IMR-90 (cell line): ENCODE results near the gene ZBTB46. TPM values are rescaled to one million over a fixed set of nuclear protein-coding genes. Genes with fewer than 3 reads are reported as not detected.
A peak's percentile ranks its signal among the peaks of the same experiment; 100 is the strongest.
"Not testable (repeated sequence)": the region's sequence is repeated elsewhere in the genome, so short reads cannot be mapped to it uniquely, and the experiment has no call there.

ENCODE experiments used
- ATAC-seq: fragments of 200-7000 bp; cut with Tn5 transposase; 2 replicates; pipeline ENCODE4 v1.9.1; 2020; ENCODE audit warnings: low read depth, mild to moderate bottlenecking, moderate library complexity
- BruUV-seq: library from RNA; stranded (reverse); fragments of 400-500 nt; replicated peaks from 2 replicates; lab custom pipeline; 2021; lab: Mats Ljungman, UMichigan
- CTCF ChIA-PET: fragments of 300-600 bp; formaldehyde crosslinking; extraction: SDS; loops from one replicate; lab custom pipeline; 2021; ENCODE audit warnings: antibody characterized with exemption; lab: Yijun Ruan, JAX
- POLR2A ChIA-PET: fragments of 300-600 bp; sonication (Branson Sonifier 250); formaldehyde crosslinking; loops from one replicate; lab custom pipeline; 2022; ENCODE audit warnings: antibody characterized with exemption; ENCODE audit not compliant: unreplicated experiment; lab: Charles Lee
- DNase-seq: peaks from one replicate; pipeline ENCODE4 v3.0.0; 2013
- H2AFZ ChIP-seq: replicated peaks from 2 replicates; pipeline ENCODE3; 2013; ENCODE audit warnings: low read length, mild to moderate bottlenecking; ENCODE audit not compliant: poor library complexity
- H2AK5ac ChIP-seq: 2 replicates; pipeline ENCODE4 v1.6.1; 2013; ENCODE audit warnings: low read depth, low read length, inconsistent platforms
- H2AK9ac ChIP-seq: replicated peaks from 2 replicates; pipeline ENCODE3; 2013; ENCODE audit warnings: mild to moderate bottlenecking, low read depth, low read length, moderate library complexity; ENCODE audit not compliant: poor library complexity
- H2BK120ac ChIP-seq: 2 replicates; pipeline ENCODE4 v1.6.1; 2013; ENCODE audit warnings: low read depth, low read length, inconsistent platforms
- H2BK15ac ChIP-seq: 3 replicates; pipeline ENCODE4 v1.6.1; 2013; ENCODE audit warnings: low read depth, low read length, inconsistent platforms
- H2BK20ac ChIP-seq: 2 replicates; pipeline ENCODE4 v1.6.1; 2013; ENCODE audit warnings: low read depth, mild to moderate bottlenecking, inconsistent platforms, low read length, moderate library complexity
- H2BK5ac ChIP-seq: 2 replicates; pipeline ENCODE4 v1.6.1; 2013; ENCODE audit warnings: mild to moderate bottlenecking, low read depth, low read length, inconsistent platforms; ENCODE audit not compliant: poor library complexity, severe bottlenecking
- H3K14ac ChIP-seq: replicated peaks from 2 replicates; pipeline ENCODE4 v1.6.1; 2013; ENCODE audit warnings: low read depth, low read length, inconsistent platforms
- H3K18ac ChIP-seq: 2 replicates; pipeline ENCODE4 v1.6.1; 2013; ENCODE audit warnings: low read depth, low read length, control low read depth
- H3K23ac ChIP-seq: 2 replicates; pipeline ENCODE4 v1.6.1; 2013; ENCODE audit warnings: low read depth, low read length, inconsistent platforms
- H3K27ac ChIP-seq: 2 replicates; pipeline ENCODE4 v1.5.1; 2013; ENCODE audit warnings: mild to moderate bottlenecking, control low read depth, low read length; ENCODE audit not compliant: insufficient read depth
- H3K27me3 ChIP-seq: 2 replicates; pipeline ENCODE4 v1.6.1; 2013; ENCODE audit warnings: low read length; ENCODE audit not compliant: control insufficient read depth, insufficient read depth
- H3K36me3 ChIP-seq: 2 replicates; pipeline ENCODE4 v1.6.1; 2013; ENCODE audit warnings: low read length, mixed read lengths; ENCODE audit not compliant: control insufficient read depth, insufficient read depth
- H3K4ac ChIP-seq: 2 replicates; pipeline ENCODE4 v1.6.1; 2013; ENCODE audit warnings: low read depth, low read length, inconsistent platforms
- H3K4me1 ChIP-seq: 2 replicates; pipeline ENCODE4 v1.6.1; 2013; ENCODE audit warnings: low read length, mixed read lengths; ENCODE audit not compliant: control insufficient read depth, insufficient read depth
- H3K4me2 ChIP-seq: 2 replicates; pipeline ENCODE4 v1.6.1; 2013; ENCODE audit warnings: low read depth, mild to moderate bottlenecking, control low read depth, low read length, moderate library complexity
- H3K4me3 ChIP-seq: 2 replicates; pipeline ENCODE4 v1.5.1; 2013; ENCODE audit warnings: low read depth, mild to moderate bottlenecking, control low read depth, low read length, moderate library complexity; ENCODE audit not compliant: insufficient read depth
- H3K56ac ChIP-seq: 2 replicates; pipeline ENCODE4 v1.6.1; 2013; ENCODE audit warnings: low read length, inconsistent platforms; ENCODE audit not compliant: insufficient read depth; ENCODE audit errors: extremely low read depth
- H3K79me1 ChIP-seq, 2 experiments: 2 replicates each; pipeline ENCODE4 v1.6.1; 2013; ENCODE audit warnings: low read length in 2 of 2, inconsistent platforms in 1 of 2, low read depth in 1 of 2
- H3K9ac ChIP-seq: 2 replicates; pipeline ENCODE4 v1.6.1; 2013; ENCODE audit warnings: low read depth, low read length, control low read depth
- H3K9me1 ChIP-seq: 2 replicates; pipeline ENCODE4 v1.6.1; 2013; ENCODE audit warnings: low read length, inconsistent platforms; ENCODE audit not compliant: insufficient read depth
- H3K9me3 ChIP-seq: 2 replicates; pipeline ENCODE4 v1.6.1; 2013; ENCODE audit warnings: low read length; ENCODE audit not compliant: control insufficient read depth, insufficient read depth
- H4K20me1 ChIP-seq: 2 replicates; pipeline ENCODE4 v1.6.1; 2013; ENCODE audit warnings: low read length, inconsistent platforms; ENCODE audit not compliant: insufficient read depth
- H4K5ac ChIP-seq: 2 replicates; pipeline ENCODE4 v1.6.1; 2013; ENCODE audit warnings: mild to moderate bottlenecking, low read depth, low read length, control low read depth
- H4K8ac ChIP-seq, 2 experiments: 2 replicates each; pipeline ENCODE4 v1.6.1; 2013; ENCODE audit warnings: low read depth in 2 of 2, low read length in 2 of 2, control low read depth in 1 of 2, inconsistent platforms in 1 of 2
- H4K91ac ChIP-seq: 2 replicates; pipeline ENCODE4 v1.6.1; 2013; ENCODE audit warnings: low read depth, low read length, inconsistent platforms; ENCODE audit not compliant: insufficient read depth
- BHLHE40 ChIP-seq: fragments of 150-350 bp; IDR thresholded peaks from 2 replicates; pipeline ENCODE4 v1.6.1; 2016; ENCODE audit warnings: mild to moderate bottlenecking, low read depth, low read length
- CEBPB ChIP-seq: IDR thresholded peaks from 2 replicates; pipeline ENCODE4 v1.6.1; 2012; ENCODE audit warnings: low read depth, low read length, improper control_type of control experiment
- FOS ChIP-seq: fragments of 150-350 bp; IDR thresholded peaks from 2 replicates; pipeline ENCODE4 v1.6.1; 2016; ENCODE audit warnings: low read depth, low read length
- USF2 ChIP-seq: fragments of 150-350 bp; IDR thresholded peaks from 2 replicates; pipeline ENCODE4 v1.6.1; 2017; ENCODE audit warnings: mild to moderate bottlenecking, antibody characterized with exemption, low read length, low read depth
- WGBS, 2 experiments: methylation state at CpG; one replicate each; pipeline versions ENCODE4 v1.1.5 to v1.1.7; 2013; ENCODE audit warnings: missing lambda C conversion rate in 2 of 2; ENCODE audit not compliant: insufficient read length in 1 of 2; ENCODE audit errors: extremely low coverage in 2 of 2; 5-methylcytosine and 5-hydroxymethylcytosine counted together
- dilution Hi-C: fragments of 300-500 bp; cut with HindIII; formaldehyde crosslinking; loops from one replicate; pipeline ENCODE4 v1.14.3; 2018; ENCODE audit warnings: low sequenced_read_pairs; ENCODE audit not compliant: unreplicated experiment
- in situ Hi-C: fragments of 300-500 bp; cut with MboI; formaldehyde crosslinking; loops from 3 replicates; pipeline ENCODE4 v1.14.3; 2019; ENCODE audit warnings: low sequenced_read_pairs, inconsistent platforms, mixed read lengths
- intact Hi-C: fragments of 100-400 bp; cut with micrococcal nuclease; formaldehyde crosslinking; loops from 2 replicates; pipeline ENCODE4 v1.10.0; 2022
- polyA plus RNA-seq, 3 experiments: library from polyadenylated mRNA; depleted of rRNA; stranded (reverse); fragments of >200 nt; gene quantifications; 2 replicates each; pipeline ENCODE4 v1.2.3, GENCODE V29; 2012; ENCODE audit warnings: low replicate concordance in 1 of 3
- total RNA-seq: library from RNA; depleted of rRNA; stranded (reverse); fragments of >200 nt; gene quantifications from 2 replicates; pipeline ENCODE4 v1.2.3, GENCODE V29; 2012

Gene ZBTB46
- total and polyA plus RNA-seq, 2 of the 4 experiments (the other 2 are of a cell fraction): 4.2 to 14.9 TPM

- H3K9me3 ChIP-seq, H3K56ac ChIP-seq, H3K4me1 ChIP-seq, H4K5ac ChIP-seq, H3K4ac ChIP-seq, H3K23ac ChIP-seq, H2BK5ac ChIP-seq, H3K9ac ChIP-seq, dilution Hi-C loops, intact Hi-C loops, H3K4me3 ChIP-seq, H3K27me3 ChIP-seq, H2BK20ac ChIP-seq, H3K9me1 ChIP-seq, H2AK9ac ChIP-seq, CTCF ChIA-PET, H3K14ac ChIP-seq, POLR2A ChIA-PET, H3K27ac ChIP-seq, H2AFZ ChIP-seq, H4K8ac ChIP-seq, H2BK15ac ChIP-seq, H4K91ac ChIP-seq, BruUV-seq, in situ Hi-C loops, H3K4me2 ChIP-seq, H3K18ac ChIP-seq, H2AK5ac ChIP-seq, H2BK120ac ChIP-seq: not testable (repeated sequence)
- no CpG with 5 or more reads among the region's 5 CpGs for WGBS, 2 experiments
- peak; percentile 64 for DNase-seq
- TF ChIP-seq USF2 (peak; percentile 63; the same call in 1 of the 2 replicates), CEBPB (peak; percentile 28; the same call in 1 of the 2 replicates), BHLHE40 (peak; percentile 36; the same call in 1 of the 2 replicates), FOS (peak; percentile 32; the same call in 1 of the 2 replicates)
- Histone ChIP-seq H3K79me1 (peaks cover 12 to 54% of the 10 kb centered on the region in 2 experiments), H4K20me1 (peaks cover 25% of the 10 kb centered on the region), H3K36me3 (peaks cover 11% of the 10 kb centered on the region; the same call in 1 of the 2 replicates)
- peak; percentile 89 for ATAC-seq
Observed at GRCh38 chr20:63799127-63799526, 31.9 kb downstream of the ZBTB46 start.

- dilution Hi-C loops, H4K91ac ChIP-seq, H3K9ac ChIP-seq, H2AK9ac ChIP-seq, H3K23ac ChIP-seq, H2BK5ac ChIP-seq, H3K9me3 ChIP-seq, H3K56ac ChIP-seq, H3K4me3 ChIP-seq, DNase-seq, intact Hi-C loops, H2BK120ac ChIP-seq, H2AFZ ChIP-seq, H2BK15ac ChIP-seq, H4K8ac ChIP-seq, H2BK20ac ChIP-seq, BruUV-seq, H3K4ac ChIP-seq, H3K4me2 ChIP-seq, H3K18ac ChIP-seq, H3K4me1 ChIP-seq, POLR2A ChIA-PET, CTCF ChIA-PET, H3K9me1 ChIP-seq, H4K5ac ChIP-seq, H3K36me3 ChIP-seq, H3K27me3 ChIP-seq, in situ Hi-C loops, H3K14ac ChIP-seq, H3K27ac ChIP-seq, H2AK5ac ChIP-seq, ATAC-seq: not testable (repeated sequence)
- no CpG with 5 or more reads among the region's 3 CpGs for WGBS, 2 experiments
- Histone ChIP-seq H4K20me1 (peaks cover 23% of the 10 kb centered on the region), H3K79me1 (peaks cover 12 to 46% of the 10 kb centered on the region in 2 experiments)
Observed at GRCh38 chr20:63797175-63797574, 33.9 kb downstream of the ZBTB46 start.
